ENCODE results near the gene CHCHD6. TPM values are rescaled to one million over a fixed set of nuclear protein-coding genes. Genes with fewer than 3 reads are reported as not detected.

CHCHD6 gene
- total RNA-seq, 2 donors from 2014 or later: 9.3 to 13.2 TPM

DNA sequence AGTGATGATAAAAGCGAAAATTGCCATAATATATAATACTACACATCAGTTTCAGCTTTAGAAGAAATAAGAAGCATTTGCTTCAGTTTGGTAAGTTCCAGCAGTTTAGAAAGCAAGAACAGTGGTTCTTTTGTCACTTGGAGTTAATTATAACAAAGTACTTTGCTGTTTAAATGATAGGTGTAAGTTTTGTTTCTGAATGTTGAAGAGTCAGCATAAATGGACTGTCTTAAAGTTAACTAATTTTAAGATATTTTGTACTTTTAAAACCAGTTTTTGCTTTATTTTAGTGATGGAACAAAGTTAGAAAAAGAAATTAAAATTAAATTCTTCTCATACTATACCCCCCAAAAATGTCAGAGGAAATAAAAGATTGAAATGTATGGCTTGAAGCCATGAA lies 24.6 kb downstream of the CHCHD6 start:
- intact Hi-C loops (cut with DNase I): no loop called here
- no peaks in the 10 kb centered on the region for H3K36me3 ChIP-seq
- no peaks in the 10 kb centered on the region for H3K9me3 ChIP-seq
- H3K27ac ChIP-seq: no peak overlapping the region
- DNase-seq: no peak
- no peaks in the 10 kb centered on the region for H3K27me3 ChIP-seq
- no peak for TF ChIP-seq CTCF (IDR thresholded peaks at IDR 0.05)
- H3K4me1 ChIP-seq: no peaks in the 10 kb centered on the region
- no peak overlapping the region for H3K4me3 ChIP-seq
- H3K9ac ChIP-seq (ENCODE audit: low read depth in 2 of 2, low read length in 2 of 2): no peak overlapping the region

GRCh38 chr3:126730376-126730775 lies 26.3 kb downstream of the CHCHD6 start:
- Histone ChIP-seq H3K36me3 (no peaks in the 10 kb centered on the region), H3K27ac (no peak overlapping the region), H3K9ac (ENCODE audit: low read depth in 2 of 2, low read length in 2 of 2) (no peak overlapping the region), H3K4me1 (no peaks in the 10 kb centered on the region), H3K27me3 (no peaks in the 10 kb centered on the region), H3K9me3 (no peaks in the 10 kb centered on the region), H3K4me3 (no peak overlapping the region)
- TF ChIP-seq CTCF (IDR thresholded peaks at IDR 0.05): no peak
- intact Hi-C loops (cut with DNase I): no loop called here
- no peak for DNase-seq

GRCh38 chr3:126731044-126731443 lies 27.0 kb downstream of the CHCHD6 start:
- TF ChIP-seq CTCF (IDR thresholded peaks at IDR 0.05): no peak
- Histone ChIP-seq H3K9me3 (no peaks in the 10 kb centered on the region), H3K4me3 (no peak overlapping the region), H3K4me1 (no peaks in the 10 kb centered on the region), H3K27ac (no peak overlapping the region), H3K36me3 (no peaks in the 10 kb centered on the region), H3K9ac (ENCODE audit: low read depth in 2 of 2, low read length in 2 of 2) (no peak overlapping the region), H3K27me3 (no peaks in the 10 kb centered on the region)
- no peak for DNase-seq
- intact Hi-C loops (cut with DNase I): no loop called here

DNA sequence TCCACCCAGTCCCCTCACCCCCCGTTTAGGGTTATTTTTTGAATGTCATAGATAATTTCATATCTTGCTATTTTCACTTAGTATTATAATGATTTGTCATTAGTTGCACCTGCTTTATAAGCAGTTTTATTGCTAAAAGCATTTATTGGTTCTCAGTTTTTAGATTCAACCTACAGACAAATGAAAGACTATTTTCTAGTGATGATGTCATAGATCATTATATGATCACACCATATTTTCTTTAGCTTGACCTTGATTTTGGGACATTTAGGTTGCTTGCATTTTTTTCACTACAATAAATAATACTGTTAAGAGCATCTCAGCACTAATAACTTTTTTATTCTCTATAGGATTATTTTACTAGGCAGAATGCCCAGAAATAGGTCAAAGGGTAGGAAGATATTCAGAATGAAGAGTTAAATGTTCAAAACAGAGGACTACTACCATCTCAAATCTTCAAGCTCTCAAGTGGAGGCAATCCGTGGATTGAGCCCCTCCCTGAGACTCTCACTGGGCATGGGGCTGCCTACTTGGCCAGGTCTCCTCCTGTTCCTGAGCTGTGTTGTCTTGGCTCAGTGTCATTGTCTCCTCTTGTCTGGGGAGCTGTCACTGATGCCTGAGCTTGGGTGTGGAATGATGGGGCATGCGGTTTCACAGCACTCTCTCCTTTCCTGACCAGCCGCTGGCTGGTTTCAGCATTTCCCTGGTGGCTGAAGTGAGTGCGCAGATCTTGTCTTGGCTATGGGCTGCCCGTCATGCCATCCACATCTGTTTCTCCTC lies 28.4 kb downstream of the CHCHD6 start:
- no peak for DNase-seq
- no peaks in the 10 kb centered on the region for H3K36me3 ChIP-seq
- no peak overlapping the region for H3K9ac ChIP-seq (ENCODE audit: low read depth in 2 of 2, low read length in 2 of 2)
- no peak for TF ChIP-seq CTCF (IDR thresholded peaks at IDR 0.05)
- H3K4me1 ChIP-seq: no peaks in the 10 kb centered on the region
- no peak overlapping the region for H3K4me3 ChIP-seq
- intact Hi-C loops (cut with DNase I): no loop called here
- H3K27me3 ChIP-seq: no peaks in the 10 kb centered on the region
- H3K9me3 ChIP-seq: no peaks in the 10 kb centered on the region
- H3K27ac ChIP-seq: no peak overlapping the region

DNA sequence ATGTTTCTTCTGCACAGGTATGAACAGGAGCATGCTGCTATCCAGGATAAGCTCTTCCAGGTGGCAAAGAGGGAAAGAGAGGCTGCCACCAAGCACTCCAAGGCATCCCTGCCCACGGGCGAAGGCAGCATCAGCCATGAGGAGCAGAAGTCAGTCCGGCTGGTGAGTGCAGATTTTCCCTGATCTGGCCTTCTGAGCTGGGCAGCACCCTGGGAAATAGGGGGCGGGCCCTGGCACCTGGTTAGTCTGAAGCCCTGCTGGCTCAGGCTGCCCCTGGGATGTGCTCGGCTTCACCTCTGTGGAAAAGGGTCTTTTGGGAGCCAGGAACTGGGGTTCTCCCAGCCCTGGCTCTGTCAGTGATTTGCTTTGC lies 29.0 kb downstream of the CHCHD6 start:
- no peak overlapping the region for H3K27ac ChIP-seq
- no peak for DNase-seq
- H3K36me3 ChIP-seq: no peaks in the 10 kb centered on the region
- no peaks in the 10 kb centered on the region for H3K27me3 ChIP-seq
- H3K9me3 ChIP-seq: no peaks in the 10 kb centered on the region
- H3K4me3 ChIP-seq: no peak overlapping the region
- H3K9ac ChIP-seq (ENCODE audit: low read depth in 2 of 2, low read length in 2 of 2): no peak overlapping the region
- H3K4me1 ChIP-seq: no peaks in the 10 kb centered on the region
- TF ChIP-seq CTCF (IDR thresholded peaks at IDR 0.05): no peak
- intact Hi-C loops (cut with DNase I): no loop called here

Data from colonic mucosa (tissue), 4 donors.